NCI-H748 treated with DMSO at 0.1 percent for 48 hours (cell line): ENCODE results near the gene AMZ2.
"Not testable (repeated sequence)": the region's sequence is repeated elsewhere in the genome, so short reads cannot be mapped to it uniquely, and the experiment has no call there.

Experiments used
- DNase-seq: peaks from one replicate; lab custom pipeline; 2025; lab: John Stamatoyannopoulos, UW

The AMZ2 gene, protein sequence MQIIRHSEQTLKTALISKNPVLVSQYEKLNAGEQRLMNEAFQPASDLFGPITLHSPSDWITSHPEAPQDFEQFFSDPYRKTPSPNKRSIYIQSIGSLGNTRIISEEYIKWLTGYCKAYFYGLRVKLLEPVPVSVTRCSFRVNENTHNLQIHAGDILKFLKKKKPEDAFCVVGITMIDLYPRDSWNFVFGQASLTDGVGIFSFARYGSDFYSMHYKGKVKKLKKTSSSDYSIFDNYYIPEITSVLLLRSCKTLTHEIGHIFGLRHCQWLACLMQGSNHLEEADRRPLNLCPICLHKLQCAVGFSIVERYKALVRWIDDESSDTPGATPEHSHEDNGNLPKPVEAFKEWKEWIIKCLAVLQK

DNA sequence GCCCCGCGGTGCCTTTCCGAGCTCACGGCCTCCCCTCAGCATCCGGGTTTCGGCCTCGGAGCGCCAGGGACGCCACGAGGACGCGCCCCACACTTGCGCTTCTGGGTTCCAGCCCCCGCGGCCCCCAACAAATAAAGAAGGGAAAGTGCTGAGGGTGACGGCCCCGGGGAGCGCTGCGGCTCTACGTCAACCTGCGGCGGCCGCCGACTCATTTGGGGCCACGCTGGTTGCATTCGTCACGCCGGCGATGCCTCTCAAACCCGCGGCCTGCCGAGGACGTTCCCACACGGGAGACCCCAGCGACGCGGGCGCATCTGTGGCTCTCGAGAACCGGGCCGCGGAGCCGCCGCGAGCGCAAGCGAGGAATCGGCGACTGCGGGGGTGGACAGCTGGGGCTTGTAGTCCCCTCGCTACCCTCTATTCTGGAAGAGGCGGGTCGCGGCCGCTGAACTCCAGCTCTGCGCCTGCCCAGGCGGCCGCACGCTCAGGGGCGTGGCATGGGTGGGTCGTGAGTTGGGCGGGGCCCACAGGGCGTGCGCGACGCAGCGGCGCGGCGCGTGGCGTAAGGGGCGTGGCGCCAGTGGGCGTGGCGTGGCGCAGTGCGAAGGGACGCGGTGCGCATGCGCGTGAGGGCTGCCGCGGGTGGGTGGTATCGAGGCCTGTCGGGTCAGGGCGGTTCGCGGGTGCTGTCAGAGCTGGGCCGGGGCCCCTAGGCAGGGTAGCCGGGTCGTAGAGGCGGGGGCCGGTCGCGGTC lies at the start of gene AMZ2:
AMZ2 (plus strand) TSS at position 599 of the 754 bp plus-strand sequence. CDS start 2,145 bp downstream, outside the sequence.
- peak; percentile 66 for DNase-seq

DNA sequence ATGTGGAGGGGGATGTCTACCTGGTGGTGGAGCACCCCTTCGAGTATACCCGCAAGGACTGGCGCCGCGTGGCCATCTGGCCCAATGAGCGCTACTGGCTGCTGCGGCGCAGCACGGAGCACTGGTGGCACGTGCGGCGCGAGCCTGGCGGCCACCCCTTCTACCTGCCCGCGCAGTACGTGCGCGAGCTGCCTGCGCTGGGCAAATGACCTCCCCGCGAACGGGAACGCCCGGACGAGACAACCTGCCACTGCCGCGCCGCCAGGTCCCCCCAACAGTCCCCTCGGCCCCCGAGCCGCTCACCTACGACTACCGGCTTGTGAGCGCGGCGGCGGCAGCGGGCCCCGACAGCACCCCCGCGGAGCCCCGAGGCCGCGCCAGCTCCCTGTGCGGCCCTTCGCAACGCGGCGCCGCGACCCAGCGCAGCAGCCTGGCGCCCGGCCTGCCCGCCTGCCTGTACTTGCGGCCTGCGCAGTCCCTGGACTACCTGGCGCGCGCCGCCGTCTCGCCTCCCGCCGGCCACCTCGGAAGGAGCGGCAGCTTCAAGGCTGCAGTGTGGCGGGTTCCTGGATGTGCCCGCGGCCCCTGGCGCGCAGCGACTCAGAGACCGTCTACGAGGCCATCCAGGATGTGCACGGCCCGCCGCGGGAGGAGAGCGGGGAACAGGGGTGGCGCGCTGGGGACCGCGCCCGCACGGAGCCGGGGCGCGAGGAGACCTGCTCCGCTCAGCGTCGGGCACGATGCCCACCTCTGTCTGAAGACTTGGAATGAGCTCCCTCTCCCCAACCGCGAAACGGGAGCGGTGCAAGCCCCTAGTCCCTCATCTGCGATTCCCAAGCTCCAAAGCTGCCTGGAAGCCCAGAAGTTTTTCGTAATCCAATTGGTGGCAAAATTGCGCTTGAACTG lies 48.7 kb upstream of the AMZ2 start:
- peak; percentile 26 for DNase-seq

DNA sequence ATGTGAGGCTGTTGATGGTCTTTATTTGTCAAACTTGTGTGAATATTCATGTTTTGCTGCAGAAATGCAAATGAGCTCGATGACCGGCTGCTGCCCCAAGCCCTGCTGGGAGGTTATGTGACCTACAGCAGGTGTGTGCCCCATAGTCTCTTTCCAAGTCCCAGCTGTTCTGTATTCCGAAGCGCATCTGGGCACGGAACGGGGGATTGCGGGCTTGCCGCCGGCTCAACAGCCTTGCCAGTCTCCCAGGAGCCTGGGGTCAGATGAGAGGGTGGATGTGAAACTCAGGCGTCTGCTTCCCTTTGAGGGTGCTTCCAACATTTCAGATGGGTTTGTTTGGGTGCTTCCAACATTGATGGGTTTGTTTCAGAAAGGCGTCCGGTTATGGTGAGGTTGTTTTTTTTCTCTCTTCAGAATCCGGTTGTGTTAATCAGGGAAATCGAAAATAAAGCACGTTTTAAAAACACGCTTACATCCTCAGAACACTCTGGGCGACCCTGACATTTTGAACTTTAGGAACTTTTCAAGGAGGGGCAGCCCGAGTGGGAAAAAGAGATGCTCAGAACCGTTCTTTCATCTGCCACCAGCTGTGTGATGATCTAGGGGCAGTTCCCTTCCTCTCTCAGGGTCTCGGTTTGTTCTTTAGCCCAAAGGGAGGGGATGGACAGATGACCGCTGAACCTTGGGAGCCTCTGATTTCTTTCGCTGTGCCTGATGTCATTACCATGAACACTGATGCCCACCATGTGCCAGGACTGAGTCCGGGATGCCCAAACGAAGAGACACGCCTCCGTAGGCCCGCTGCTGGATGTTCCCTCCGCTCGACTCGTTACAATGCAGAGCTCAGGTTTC lies 47.8 kb upstream of the AMZ2 start:
- no peak for DNase-seq

DNA sequence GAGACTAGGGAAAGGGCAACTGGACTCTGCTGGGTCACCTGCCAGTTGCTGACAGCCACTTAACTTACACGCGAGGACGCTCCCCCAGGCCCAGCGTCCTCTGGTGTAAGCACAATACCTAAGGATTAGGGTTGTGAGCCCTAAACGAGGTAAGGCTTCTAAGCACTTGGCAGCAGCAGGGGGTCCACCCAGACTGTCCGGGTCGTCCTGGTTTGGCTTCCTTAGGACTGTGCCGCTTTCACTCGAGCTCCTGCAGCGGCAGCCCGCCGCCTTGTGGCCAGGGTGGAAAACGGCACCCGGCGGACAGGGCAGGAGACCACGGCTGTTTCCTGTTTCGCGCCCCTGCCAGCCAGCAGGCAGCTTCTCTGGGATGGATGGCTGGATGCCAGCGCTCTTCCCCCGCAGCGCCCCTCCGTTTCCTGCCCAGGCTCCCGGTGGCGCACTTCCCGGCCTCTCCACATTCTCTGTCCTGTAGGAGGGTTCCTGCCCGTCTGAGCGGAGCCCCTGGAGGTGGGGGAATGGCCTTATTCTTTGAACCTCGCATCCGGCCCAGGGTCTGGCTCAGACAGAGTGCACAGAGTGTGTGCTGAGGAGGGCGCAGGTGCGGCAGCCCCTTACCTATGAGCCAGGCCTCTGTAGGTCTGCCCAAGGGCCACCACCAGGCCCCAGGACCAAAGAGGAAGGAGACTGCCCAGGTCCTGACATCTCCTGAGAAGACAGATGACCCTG lies 47.0 kb upstream of the AMZ2 start:
- DNase-seq, result peak; percentile 58

DNA sequence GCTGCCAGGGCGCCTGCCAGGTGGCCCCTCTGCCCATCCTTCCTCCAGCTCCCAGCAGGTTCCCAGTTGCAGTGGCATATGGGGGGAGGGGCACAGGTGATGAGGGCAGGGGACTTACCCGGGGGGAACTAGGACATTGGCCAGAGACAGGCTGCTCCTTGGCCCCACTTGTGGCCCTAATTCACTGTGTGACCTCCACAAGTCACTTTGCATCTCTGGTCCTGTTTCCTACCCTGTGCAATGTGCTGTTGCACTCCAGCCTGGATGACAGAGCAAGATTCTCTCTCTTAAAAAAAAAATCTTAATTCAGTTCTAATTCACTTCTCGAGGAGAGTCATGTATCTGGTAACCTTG lies 46.4 kb upstream of the AMZ2 start:
- DNase-seq, result not testable (repeated sequence)

DNA sequence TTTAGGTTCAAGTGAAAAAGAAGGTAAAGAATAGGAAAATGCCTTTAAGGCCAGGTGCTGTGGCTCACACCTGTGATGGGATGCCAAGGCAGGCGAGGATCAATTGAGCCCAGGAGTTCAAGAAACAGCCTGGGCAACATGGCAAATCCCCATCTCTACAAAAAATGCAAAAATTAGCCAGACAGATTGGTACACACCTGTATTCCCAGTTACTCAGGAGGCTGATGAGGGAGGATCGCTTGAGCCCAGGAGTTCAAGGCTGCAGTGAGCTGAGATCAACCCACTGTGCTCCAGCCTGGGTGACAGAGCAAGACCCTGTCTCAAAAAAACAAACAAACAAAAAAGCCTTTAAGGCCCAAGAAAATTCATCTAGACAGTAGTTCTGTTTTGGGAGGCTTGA lies 45.5 kb upstream of the AMZ2 start:
- not testable (repeated sequence) for DNase-seq

DNA sequence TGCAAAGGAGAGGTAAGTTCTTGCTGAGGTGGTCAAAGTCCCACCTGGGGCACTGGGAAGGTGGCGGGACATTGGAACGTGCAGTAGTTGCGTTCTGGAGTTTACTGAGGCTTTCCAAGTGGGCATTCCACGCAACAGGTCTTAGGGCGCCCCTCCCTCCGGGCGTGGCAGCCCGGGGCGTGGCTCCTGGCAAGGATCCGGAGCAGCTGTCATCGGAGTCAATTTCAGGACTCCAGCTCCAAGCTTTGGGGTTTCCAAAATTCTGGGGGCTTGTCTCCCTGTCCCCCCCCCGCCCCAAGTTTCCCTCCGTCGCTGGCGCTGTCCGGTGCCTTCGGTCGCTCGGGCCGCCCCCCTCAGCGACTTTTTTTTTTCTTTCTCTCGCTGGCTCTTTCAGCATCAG lies 43.1 kb upstream of the AMZ2 start:
- peak; percentile 4 for DNase-seq

DNA sequence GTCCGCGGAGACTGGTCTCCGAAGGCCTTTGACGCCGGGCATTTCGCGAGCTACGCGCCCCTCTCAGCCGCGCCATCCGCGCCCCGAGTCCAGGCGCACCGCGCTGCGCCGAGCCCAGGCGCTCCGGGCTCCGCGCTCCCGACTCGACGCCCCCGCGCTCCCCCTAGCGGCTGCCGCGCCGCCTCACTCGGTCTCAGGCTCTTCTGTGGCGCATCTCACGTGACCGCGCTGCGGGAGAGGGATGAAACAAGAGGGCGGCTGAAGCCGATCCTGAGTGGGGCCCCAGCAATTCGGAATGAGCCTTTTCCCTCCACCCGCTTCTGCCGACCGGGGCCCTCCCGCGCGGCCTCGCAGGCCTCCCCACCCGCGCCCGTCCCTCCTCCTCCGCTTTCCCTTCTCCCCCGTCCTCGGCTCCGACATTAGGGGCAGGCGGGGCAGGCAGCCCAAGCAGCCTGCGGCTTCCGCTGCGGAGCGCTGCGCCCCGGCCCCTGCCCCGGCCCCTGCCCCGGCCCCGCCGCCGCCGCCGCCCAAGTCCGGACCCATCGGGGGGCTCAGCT lies 42.5 kb upstream of the AMZ2 start:
- peak; percentile 70 for DNase-seq

DNA sequence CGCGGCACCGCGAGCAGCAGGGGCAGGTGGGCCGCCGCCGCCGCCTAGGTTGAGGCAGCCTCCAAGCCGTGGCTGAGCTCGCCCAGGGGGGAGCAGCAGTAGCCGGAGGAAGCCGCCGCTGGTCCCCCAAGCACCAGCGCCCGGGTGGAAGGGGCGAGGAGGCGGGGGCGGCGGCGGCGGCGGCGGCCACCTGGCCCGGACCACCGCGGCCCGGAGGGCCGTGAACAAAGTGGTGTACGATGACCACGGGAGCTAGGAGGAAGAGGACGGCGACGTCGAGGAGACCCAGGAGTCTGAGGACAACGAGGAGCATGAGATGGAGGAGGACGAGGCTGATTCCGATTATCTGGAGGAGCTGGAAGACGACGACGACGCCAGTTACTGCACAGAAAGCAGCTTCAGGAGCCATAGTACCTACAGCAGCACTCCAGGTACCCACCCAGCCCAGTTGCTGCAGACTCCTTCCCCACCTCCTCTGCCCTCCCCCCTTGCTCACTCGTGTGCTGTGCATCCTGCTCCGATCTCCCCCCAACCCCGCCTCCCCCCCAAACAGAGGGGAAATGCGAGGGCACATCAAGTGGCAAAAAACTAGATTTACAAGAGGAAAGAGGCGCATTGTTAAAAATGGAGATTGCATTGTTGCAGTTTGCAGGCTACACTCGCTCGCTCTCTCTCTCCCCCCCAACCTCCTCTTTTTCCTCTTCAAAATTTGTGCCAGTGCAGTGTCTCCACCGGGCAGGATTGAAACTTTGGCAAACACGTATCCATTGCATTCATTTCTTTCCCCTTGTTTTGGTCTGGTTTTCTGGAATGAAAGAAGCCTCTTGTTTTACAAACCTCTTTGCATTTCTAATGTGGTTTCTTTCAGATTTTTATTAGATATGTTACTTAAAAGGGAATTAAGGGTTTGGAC lies 41.8 kb upstream of the AMZ2 start:
- no peak for DNase-seq

DNA sequence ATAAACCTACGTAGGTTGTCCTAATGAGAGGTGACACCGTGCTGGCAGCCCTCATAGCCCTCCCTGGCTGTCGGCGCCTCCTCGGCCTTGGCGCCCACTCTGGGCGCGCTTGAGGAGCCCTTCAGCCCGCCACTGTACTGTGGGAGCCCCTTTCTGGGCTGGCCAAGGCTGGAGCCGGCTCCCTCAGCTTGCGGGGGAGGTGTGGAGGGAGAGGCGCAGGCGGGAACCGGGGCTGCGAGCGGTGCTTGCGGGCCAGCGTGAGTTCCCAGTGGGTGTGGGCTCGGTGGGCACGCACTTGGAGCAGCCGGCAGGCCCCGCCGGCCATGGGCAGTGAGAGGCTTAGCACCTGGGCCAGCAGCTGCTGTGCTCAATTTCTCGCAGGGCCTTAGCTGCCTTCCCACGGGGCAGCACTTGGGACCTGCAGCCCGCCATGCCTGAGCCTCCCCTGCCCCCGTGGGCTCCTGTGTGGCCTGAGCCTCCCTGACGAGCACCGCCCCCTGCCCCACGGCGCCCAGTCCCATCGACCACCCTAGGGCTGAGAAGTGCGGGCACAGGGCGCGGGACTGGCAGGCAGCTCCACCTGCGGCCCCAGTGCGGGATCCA lies 40.1 kb upstream of the AMZ2 start:
- no peak for DNase-seq

DNA sequence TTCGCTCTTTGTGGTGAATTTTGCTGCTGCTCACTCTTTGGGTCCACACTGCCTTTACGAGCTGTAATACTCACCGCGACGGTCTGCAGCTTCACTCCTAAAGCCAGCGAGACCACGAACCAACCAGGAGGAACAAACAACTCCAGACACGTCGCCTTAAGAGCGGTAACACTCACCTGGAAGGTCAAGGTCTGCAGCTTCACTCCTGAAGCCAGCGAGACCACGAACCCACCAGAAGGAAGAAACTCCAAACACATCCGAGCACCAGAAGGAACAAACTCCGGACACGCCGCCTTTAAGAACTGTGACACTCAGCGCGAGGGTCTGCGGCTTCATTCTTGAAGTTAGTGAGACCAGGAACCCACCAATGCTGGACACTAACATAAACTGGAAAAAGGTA lies 39.2 kb upstream of the AMZ2 start:
- DNase-seq, result not testable (repeated sequence)

DNA sequence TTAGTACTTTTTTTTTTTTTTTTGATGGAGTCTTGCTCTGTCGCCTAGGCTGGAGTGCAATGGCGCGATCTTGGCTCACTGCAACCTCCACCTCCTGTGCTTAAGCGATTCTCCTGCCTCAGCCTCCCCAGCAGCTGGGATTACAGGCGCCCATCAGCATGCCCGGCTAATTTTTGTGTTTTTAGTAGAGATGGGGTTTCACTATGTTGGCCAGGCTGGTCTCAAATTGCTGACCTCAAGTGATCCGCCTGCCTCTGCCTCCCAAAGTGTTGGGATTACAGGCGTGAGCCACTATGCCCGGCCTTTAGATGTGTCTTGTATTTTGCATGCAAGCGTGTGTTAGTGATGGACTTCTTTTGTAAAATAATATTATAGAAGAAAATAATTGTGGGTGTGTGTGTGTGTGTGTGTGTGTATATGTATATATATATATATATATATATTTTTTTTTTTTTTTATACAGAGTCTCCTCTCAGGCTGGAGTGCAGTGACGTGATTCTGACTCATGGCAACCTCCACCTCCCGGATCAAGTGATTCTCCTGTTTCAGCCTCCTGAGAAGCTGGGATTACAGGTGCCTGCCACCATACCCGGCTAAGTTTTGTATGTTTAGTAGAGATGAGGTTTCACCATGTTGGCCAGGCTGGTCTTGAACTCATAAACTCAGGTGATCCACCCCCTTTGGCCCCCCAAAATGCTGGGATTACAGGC lies 38.5 kb upstream of the AMZ2 start:
- DNase-seq, result not testable (repeated sequence)

DNA sequence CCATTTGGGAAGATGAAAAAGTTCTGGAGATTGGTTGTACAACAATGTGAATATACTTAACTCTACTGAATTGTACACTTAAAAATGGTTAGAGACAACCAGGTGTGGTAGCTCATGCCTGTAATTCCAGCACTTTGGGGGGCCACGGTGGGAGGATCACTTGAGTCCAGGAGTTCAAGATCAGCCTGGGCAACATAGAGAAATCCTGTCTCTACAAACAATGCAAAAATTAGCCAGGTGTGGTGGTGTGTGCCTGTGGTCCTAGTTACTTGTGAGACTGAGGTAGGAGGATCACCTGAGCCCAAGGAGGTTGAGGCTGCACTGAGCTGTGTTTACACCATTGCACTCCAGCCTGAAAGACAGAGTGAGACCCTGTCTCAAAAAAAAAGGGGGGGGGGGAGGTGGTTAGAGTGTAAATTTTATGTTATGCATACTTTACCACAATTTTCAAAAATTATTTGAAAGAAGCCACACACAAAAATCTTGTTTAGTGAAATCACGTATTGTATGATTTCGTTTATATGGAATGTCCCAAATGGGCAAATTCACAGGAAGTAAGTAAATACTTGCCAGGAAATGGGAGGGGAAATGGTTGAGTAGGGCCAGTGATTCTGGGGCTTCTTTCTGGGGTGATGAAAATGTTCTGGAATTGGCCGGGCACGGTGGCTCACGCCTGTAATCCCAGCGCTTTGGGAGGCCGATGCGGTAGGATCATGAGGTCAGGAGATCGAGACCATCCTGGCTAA lies 37.1 kb upstream of the AMZ2 start:
- no peak for DNase-seq

DNA sequence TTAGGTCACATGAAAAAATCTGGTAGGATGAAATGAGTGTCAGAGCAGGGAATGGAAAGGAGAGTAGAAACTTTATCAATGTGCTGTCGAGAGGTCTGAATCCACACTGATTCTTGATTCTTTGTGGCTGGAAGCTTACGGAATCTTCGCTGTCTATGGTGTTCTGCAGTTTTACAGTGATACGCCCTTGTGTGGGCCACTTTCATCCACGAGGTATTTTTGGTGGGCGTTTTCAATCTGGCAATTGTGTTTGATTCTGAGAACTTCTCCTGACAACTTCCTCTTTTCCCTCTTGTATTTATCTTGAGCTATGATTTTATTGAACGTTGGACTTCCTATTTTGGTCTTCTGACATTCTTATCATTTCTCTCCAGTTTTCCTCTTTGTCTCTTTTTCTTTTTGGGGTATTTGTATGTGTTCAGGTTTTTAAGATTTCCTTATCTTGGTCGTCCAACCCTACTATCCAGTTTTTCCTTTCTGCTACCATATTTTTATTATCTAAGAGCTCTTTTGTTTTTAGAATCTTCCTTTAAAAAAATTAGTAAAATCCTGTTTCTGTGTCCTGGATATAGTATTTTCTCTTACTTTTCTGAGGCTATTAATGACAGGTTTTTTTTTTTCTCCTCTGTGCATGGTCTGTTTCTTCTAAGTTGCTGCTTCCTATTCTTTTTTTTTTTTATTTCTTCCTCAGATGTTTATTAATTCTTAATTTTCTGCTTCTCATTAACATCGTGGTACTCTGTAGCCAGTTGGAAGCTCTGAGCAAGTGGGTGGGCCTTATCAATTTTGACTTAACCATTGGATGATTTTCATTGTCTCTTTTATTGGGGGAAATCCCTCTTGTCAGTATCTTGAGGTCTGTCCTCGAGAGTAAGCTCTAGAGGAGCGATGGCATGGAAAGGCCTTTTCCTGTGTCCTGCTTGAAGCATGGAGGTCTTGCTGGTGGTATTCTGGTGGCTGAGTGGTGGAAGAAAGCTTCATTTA lies 34.1 kb upstream of the AMZ2 start:
- DNase-seq, result not testable (repeated sequence)

DNA sequence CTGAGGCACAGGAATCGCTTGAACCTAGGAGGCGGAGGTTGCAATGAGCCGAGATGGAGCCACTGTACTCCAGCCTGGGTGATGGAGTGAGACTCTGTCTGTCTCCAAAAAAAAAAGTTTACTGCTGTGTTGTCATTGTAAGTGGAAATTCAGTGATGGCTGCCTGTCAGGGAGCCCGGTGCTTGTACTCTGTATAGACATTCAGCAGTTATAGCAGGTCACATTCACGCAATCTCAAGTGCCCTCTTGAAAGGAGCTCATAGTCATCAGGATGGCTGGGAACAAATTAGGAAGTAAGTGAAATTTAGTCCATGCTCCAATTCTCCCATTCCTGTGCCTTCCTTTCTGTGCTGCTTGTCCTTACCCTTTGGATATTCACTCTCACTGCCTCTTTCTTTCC lies 32.4 kb upstream of the AMZ2 start:
- DNase-seq, result not testable (repeated sequence)

DNA sequence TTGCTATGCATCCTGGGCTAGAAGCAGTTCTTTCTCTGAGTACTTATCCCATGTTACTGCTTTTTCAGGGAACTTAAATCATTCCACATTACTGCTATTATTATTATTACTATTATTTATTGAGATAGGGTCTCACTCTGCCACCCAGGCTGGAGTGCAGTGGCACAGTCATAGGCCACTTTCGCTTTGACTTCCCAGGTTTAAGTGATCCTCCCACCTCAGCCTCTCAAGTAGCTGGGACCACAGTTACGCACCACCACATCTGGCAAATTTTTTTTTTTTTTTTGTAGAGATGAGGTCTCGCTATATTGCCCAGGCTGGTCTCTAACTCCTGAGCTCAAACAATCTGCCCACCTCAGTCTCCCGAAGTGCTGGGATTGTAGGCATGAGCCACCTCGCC lies 28.4 kb upstream of the AMZ2 start:
- not testable (repeated sequence) for DNase-seq
